HEK293 (cell line): ENCODE measurements around the gene ERBB4.

Experiments used
- CTCF ChIA-PET: fragments of 350-600 bp; formaldehyde crosslinking; extraction: SDS; loops from one replicate; lab custom pipeline; 2021; ENCODE audit warnings: antibody characterized with exemption; lab: Yijun Ruan, JAX
- POLR2A ChIA-PET: fragments of 300-600 bp; formaldehyde crosslinking; extraction: SDS; loops from one replicate; lab custom pipeline; 2020; ENCODE audit warnings: antibody characterized with exemption, inconsistent platforms; lab: Yijun Ruan, JAX
- H3K27ac ChIP-seq: fragments of 200-500 bp; sonication (Bioruptor generic); 2 replicates; pipeline ENCODE4 v1.5.1; 2014; ENCODE audit warnings: low read depth, low read length, control low read depth, inconsistent platforms; ENCODE audit errors: extremely low read depth
- H3K36me3 ChIP-seq, 2 experiments: fragments of 200-500 bp in 1 of 2; sonication (Bioruptor generic) in 1 of 2; 1 replicate in 1 of 2; 2 replicates in 1 of 2; pipeline ENCODE4 v1.5.1; 2014 to 2017; ENCODE audit warnings: inconsistent platforms in 2 of 2, low read length in 2 of 2; ENCODE audit not compliant: control insufficient read depth in 2 of 2, insufficient read depth in 1 of 2
- H3K4me1 ChIP-seq: fragments of 200-500 bp; sonication (Bioruptor generic); 2 replicates; pipeline ENCODE4 v1.5.1; 2014; ENCODE audit warnings: mild to moderate bottlenecking, low read length, inconsistent platforms; ENCODE audit not compliant: control insufficient read depth, insufficient read depth
- H3K4me3 ChIP-seq: 2 replicates; pipeline ENCODE4 v1.5.1; 2011; ENCODE audit warnings: low read depth, mild to moderate bottlenecking, control low read depth, low read length, moderate library complexity
- H3K9me3 ChIP-seq: fragments of 200-500 bp; sonication (Bioruptor generic); 2 replicates; pipeline ENCODE4 v1.5.1; 2014; ENCODE audit warnings: low read depth, low read length, inconsistent platforms; ENCODE audit not compliant: control insufficient read depth, insufficient read depth
- MEIS1 ChIP-seq: sonication (generic); formaldehyde crosslinking; IDR thresholded peaks from 2 replicates; pipeline ENCODE4 v1.8.1; 2022; ENCODE audit warnings: missing genetic modification reagents, mild to moderate bottlenecking, borderline replicate concordance
- TCF7L2 ChIP-seq: IDR thresholded peaks from 2 replicates; pipeline ENCODE4 v1.6.1; 2011; ENCODE audit warnings: low read depth, mild to moderate bottlenecking, inconsistent platforms, low read length, moderate library complexity, borderline replicate concordance
- ZFP41 ChIP-seq: fragments of 450-650 bp; formaldehyde crosslinking; IDR thresholded peaks from 2 replicates; pipeline ENCODE4 v1.5.1; 2016; ENCODE audit warnings: missing biosample characterization, missing genetic modification characterization, borderline replicate concordance
- ZNF221 ChIP-seq: fragments of 450-650 bp; formaldehyde crosslinking; IDR thresholded peaks from 2 replicates; pipeline ENCODE4 v1.5.1; 2017; ENCODE audit warnings: missing biosample characterization, missing genetic modification characterization, borderline replicate concordance
- ZNF223 ChIP-seq: fragments of 450-650 bp; formaldehyde crosslinking; IDR thresholded peaks from 2 replicates; pipeline ENCODE4 v1.5.1; 2016; ENCODE audit warnings: missing biosample characterization, missing genetic modification characterization
- ZNF24 ChIP-seq: fragments of 450-650 bp; formaldehyde crosslinking; IDR thresholded peaks from 2 replicates; pipeline ENCODE4 v1.5.1; 2016; ENCODE audit warnings: missing biosample characterization, missing genetic modification characterization
- ZNF266 ChIP-seq: fragments of 450-650 bp; formaldehyde crosslinking; IDR thresholded peaks from 2 replicates; pipeline ENCODE4 v1.5.1; 2016; ENCODE audit warnings: missing biosample characterization, missing genetic modification characterization, low read depth
- ZNF302 ChIP-seq: fragments of 450-650 bp; formaldehyde crosslinking; IDR thresholded peaks from 2 replicates; pipeline ENCODE4 v1.5.1; 2016; ENCODE audit warnings: missing biosample characterization, missing genetic modification characterization, low read depth
- ZNF350 ChIP-seq: fragments of 450-650 bp; formaldehyde crosslinking; IDR thresholded peaks from 2 replicates; pipeline ENCODE4 v1.5.0; 2017; ENCODE audit warnings: missing biosample characterization, mild to moderate bottlenecking, missing genetic modification characterization
- ZNF501 ChIP-seq: fragments of 450-650 bp; formaldehyde crosslinking; IDR thresholded peaks from 2 replicates; pipeline ENCODE4 v1.5.1; 2016; ENCODE audit warnings: missing biosample characterization, missing genetic modification characterization
- ZNF555 ChIP-seq: fragments of 450-650 bp; formaldehyde crosslinking; conservative IDR thresholded peaks from 2 replicates; pipeline ENCODE4 v1.5.1; 2017; ENCODE audit warnings: missing biosample characterization, mild to moderate bottlenecking, missing genetic modification characterization, inconsistent platforms
- ZNF621 ChIP-seq: fragments of 450-650 bp; formaldehyde crosslinking; IDR thresholded peaks from 2 replicates; pipeline ENCODE4 v1.5.1; 2017; ENCODE audit warnings: missing biosample characterization, missing genetic modification characterization
- ZNF701 ChIP-seq: fragments of 450-650 bp; formaldehyde crosslinking; IDR thresholded peaks from 2 replicates; pipeline ENCODE4 v1.5.1; 2016; ENCODE audit warnings: missing biosample characterization, missing genetic modification characterization
- ZSCAN30 ChIP-seq: fragments of 450-650 bp; IDR thresholded peaks from 2 replicates; pipeline ENCODE4 v1.5.1; 2018; ENCODE audit warnings: missing biosample characterization, mild to moderate bottlenecking, missing genetic modification characterization, moderate library complexity
- TF ChIP-seq, protein P1 (sequence below): fragments of 450-650 bp; formaldehyde crosslinking; IDR thresholded peaks from 2 replicates; pipeline ENCODE4 v1.5.1; 2016; ENCODE audit warnings: missing biosample characterization, missing genetic modification characterization
- TF ChIP-seq, protein P2 (sequence below): fragments of 450-650 bp; formaldehyde crosslinking; conservative IDR thresholded peaks from 2 replicates; pipeline ENCODE4 v1.5.1; 2016; ENCODE audit warnings: low read depth, missing biosample characterization, missing genetic modification characterization
- TF ChIP-seq, protein P3 (sequence below): fragments of 450-650 bp; formaldehyde crosslinking; IDR thresholded peaks from 2 replicates; pipeline ENCODE4 v1.5.1; 2016; ENCODE audit warnings: missing biosample characterization, missing genetic modification characterization
- TF ChIP-seq, protein P4 (sequence below): fragments of 450-650 bp; formaldehyde crosslinking; IDR thresholded peaks from 2 replicates; pipeline ENCODE4 v1.5.1; 2016; ENCODE audit warnings: missing biosample characterization, missing genetic modification characterization

ERBB4 gene

DNA sequence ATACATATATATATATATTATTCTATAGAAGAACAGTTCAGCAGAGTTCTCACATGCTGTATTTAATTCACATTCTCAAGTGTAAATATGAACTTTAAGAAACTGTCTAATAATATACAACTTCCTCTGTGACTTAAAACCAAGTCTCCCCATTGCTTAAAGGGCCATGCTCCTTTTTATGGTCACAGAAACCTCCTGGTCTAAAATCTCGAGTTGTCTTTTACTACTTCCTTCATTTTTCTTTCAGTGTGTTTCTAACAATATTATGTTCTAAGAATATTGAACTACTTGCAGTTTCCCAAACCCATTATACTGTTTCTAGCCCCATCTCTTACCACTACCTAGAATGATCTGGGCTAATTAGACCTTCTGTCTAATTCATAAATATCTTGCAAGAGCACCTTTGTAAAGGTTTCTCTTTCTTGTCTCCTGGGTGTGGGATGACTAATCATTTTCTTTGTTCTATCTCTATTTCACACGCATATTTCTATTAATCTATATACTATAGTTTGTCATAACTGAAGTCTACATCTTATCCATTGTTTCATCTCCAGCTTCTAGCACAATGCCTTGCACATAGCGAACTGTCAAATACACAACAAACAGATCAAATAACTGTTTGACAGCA lies 48.8 kb downstream of the ERBB4 start:
- ChIA-PET CTCF (no interaction called here), POLR2A (no interaction called here)
- H3K4me3 ChIP-seq = no peak overlapping the region
- H3K27ac ChIP-seq = no peak overlapping the region
- H3K36me3 ChIP-seq = no peaks in the 10 kb centered on the region
- H3K9me3 ChIP-seq = no peaks in the 10 kb centered on the region
- TF ChIP-seq ZNF501 (tag by site-specific recombination) (no peak), ZNF621 (tag by site-specific recombination) (no peak), ZNF221 (no peak), ZNF266 (no peak), ZNF302 (tag by site-specific recombination) (no peak), MEIS1 (no peak), ZNF350 (tag by site-specific recombination) (no peak), TCF7L2 (no peak), ZSCAN30 (no peak), ZNF223 (tag by site-specific recombination) (no peak), ZNF555 (tag by site-specific recombination) (no peak), ZFP41 (tag by site-specific recombination) (no peak)
- TF ChIP-seq, protein P1, sequence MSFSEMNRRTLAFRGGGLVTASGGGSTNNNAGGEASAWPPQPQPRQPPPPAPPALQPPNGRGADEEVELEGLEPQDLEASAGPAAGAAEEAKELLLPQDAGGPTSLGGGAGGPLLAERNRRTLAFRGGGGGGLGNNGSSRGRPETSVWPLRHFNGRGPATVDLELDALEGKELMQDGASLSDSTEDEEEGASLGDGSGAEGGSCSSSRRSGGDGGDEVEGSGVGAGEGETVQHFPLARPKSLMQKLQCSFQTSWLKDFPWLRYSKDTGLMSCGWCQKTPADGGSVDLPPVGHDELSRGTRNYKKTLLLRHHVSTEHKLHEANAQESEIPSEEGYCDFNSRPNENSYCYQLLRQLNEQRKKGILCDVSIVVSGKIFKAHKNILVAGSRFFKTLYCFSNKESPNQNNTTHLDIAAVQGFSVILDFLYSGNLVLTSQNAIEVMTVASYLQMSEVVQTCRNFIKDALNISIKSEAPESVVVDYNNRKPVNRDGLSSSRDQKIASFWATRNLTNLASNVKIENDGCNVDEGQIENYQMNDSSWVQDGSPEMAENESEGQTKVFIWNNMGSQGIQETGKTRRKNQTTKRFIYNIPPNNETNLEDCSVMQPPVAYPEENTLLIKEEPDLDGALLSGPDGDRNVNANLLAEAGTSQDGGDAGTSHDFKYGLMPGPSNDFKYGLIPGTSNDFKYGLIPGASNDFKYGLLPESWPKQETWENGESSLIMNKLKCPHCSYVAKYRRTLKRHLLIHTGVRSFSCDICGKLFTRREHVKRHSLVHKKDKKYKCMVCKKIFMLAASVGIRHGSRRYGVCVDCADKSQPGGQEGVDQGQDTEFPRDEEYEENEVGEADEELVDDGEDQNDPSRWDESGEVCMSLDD (tag by site-specific recombination) = no peak
- TF ChIP-seq, protein P2, sequence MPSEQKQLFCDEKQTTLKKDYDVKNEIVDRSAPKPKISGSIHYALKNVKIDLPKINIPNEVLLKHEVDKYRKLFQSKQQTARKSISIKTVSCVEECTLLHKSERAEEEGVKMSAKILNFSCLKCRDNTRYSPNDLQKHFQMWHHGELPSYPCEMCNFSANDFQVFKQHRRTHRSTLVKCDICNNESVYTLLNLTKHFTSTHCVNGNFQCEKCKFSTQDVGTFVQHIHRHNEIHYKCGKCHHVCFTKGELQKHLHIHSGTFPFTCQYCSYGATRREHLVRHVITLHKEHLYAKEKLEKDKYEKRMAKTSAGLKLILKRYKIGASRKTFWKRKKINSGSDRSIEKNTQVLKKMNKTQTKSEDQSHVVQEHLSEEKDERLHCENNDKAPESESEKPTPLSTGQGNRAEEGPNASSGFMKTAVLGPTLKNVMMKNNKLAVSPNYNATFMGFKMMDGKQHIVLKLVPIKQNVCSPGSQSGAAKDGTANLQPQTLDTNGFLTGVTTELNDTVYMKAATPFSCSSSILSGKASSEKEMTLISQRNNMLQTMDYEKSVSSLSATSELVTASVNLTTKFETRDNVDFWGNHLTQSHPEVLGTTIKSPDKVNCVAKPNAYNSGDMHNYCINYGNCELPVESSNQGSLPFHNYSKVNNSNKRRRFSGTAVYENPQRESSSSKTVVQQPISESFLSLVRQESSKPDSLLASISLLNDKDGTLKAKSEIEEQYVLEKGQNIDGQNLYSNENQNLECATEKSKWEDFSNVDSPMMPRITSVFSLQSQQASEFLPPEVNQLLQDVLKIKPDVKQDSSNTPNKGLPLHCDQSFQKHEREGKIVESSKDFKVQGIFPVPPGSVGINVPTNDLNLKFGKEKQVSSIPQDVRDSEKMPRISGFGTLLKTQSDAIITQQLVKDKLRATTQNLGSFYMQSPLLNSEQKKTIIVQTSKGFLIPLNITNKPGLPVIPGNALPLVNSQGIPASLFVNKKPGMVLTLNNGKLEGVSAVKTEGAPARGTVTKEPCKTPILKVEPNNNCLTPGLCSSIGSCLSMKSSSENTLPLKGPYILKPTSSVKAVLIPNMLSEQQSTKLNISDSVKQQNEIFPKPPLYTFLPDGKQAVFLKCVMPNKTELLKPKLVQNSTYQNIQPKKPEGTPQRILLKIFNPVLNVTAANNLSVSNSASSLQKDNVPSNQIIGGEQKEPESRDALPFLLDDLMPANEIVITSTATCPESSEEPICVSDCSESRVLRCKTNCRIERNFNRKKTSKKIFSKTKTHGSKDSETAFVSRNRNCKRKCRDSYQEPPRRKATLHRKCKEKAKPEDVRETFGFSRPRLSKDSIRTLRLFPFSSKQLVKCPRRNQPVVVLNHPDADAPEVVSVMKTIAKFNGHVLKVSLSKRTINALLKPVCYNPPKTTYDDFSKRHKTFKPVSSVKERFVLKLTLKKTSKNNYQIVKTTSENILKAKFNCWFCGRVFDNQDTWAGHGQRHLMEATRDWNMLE (tag by site-specific recombination) = no peak
- TF ChIP-seq, protein P3, sequence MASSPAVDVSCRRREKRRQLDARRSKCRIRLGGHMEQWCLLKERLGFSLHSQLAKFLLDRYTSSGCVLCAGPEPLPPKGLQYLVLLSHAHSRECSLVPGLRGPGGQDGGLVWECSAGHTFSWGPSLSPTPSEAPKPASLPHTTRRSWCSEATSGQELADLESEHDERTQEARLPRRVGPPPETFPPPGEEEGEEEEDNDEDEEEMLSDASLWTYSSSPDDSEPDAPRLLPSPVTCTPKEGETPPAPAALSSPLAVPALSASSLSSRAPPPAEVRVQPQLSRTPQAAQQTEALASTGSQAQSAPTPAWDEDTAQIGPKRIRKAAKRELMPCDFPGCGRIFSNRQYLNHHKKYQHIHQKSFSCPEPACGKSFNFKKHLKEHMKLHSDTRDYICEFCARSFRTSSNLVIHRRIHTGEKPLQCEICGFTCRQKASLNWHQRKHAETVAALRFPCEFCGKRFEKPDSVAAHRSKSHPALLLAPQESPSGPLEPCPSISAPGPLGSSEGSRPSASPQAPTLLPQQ (tag by site-specific recombination) = no peak
- peaks cover 18% of the 10 kb centered on the region for H3K4me1 ChIP-seq

DNA sequence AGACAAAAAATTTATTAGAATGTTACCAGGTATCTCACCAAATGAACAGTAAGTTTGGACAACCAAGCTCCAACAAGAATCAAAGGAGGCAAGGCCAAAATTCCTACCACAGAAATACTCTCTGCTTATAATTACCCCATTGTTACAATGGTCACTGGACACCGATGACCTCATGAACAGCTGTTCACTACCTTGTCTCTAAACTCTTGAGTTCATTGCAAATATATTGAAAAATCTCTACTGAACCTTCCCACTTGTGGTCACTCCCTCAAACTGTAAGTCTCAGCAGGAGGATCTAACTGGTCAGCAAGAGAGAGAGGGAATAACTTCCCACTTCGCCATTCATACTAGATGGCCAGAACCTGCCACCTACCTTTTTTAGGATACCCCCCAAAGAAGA lies 50.0 kb downstream of the ERBB4 start:
- CTCF ChIA-PET = no interaction called here
- POLR2A ChIA-PET = no interaction called here

More for the DNA sequence above, 50.0 kb downstream of the ERBB4 start:
- no peak for TF ChIP-seq ZNF24
- TF ChIP-seq, protein P4, sequence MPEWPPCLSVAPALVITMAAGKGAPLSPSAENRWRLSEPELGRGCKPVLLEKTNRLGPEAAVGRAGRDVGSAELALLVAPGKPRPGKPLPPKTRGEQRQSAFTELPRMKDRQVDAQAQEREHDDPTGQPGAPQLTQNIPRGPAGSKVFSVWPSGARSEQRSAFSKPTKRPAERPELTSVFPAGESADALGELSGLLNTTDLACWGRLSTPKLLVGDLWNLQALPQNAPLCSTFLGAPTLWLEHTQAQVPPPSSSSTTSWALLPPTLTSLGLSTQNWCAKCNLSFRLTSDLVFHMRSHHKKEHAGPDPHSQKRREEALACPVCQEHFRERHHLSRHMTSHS (tag by site-specific recombination) = no peak
- TF ChIP-seq ZNF701 = no peak
- TF ChIP-seq, all 188 proteins: peak for 0
- Histone ChIP-seq H3K9me3 (no peaks in the 10 kb centered on the region), H3K36me3 (no peaks in the 10 kb centered on the region), H3K4me3 (no peak overlapping the region), H3K27ac (no peak overlapping the region), H3K4me1 (peaks cover 21% of the 10 kb centered on the region)
